IPS-18a (cell line): ENCODE data around the gene PIK3CD.
A peak's percentile ranks its signal among the peaks of the same experiment; 100 is the strongest.
"Not testable (repeated sequence)": the region's sequence is repeated elsewhere in the genome, so short reads cannot be mapped to it uniquely, and the experiment has no call there.

ENCODE experiments used
- H3K27ac ChIP-seq: one replicate; pipeline ENCODE4 v1.5.1; 2013; ENCODE audit warnings: low read length
- H3K27me3 ChIP-seq: one replicate; pipeline ENCODE4 v1.6.1; 2013; ENCODE audit warnings: mild to moderate bottlenecking, low read length; ENCODE audit not compliant: control insufficient read depth, insufficient read depth
- H3K36me3 ChIP-seq: one replicate; pipeline ENCODE4 v1.6.1; 2013; ENCODE audit warnings: low read depth, low read length; ENCODE audit not compliant: control insufficient read depth
- H3K4me1 ChIP-seq: one replicate; pipeline ENCODE4 v1.6.1; 2013; ENCODE audit warnings: low read depth, low read length; ENCODE audit not compliant: control insufficient read depth
- H3K4me3 ChIP-seq: one replicate; pipeline ENCODE4 v1.5.1; 2013; ENCODE audit warnings: low read length
- H3K9ac ChIP-seq: one replicate; pipeline ENCODE4 v1.6.1; 2013; ENCODE audit warnings: mild to moderate bottlenecking, low read length, moderate library complexity
- H3K9me3 ChIP-seq: one replicate; pipeline ENCODE4 v1.6.1; 2013; ENCODE audit warnings: low read depth, low read length; ENCODE audit not compliant: control insufficient read depth

PIK3CD gene

DNA sequence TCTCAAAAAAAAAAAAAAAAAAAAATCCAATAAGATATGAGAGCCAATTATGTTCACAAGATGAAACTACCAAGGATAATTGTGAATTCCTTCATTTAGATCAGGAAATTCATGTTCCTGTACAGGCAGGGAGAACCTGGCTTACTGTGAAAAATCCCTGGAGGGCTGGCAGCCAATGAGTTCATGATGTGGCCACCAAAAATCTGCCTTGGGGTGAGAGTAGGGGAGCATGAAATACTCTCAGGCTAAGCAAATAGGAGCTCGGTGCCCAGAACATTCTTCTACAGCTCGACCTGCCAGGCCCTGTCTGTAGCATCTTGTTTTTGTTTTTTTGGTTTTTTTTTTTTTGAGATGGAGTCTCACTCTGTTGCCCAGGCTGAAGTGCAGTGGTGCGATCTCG is 50.1 kb downstream of the PIK3CD start:
- Histone ChIP-seq H3K4me3 (no peak overlapping the region), H3K27me3 (no peaks in the 10 kb centered on the region), H3K27ac (no peak overlapping the region), H3K9me3 (no peaks in the 10 kb centered on the region), H3K9ac (no peak overlapping the region), H3K36me3 (no peaks in the 10 kb centered on the region), H3K4me1 (no peaks in the 10 kb centered on the region)

DNA sequence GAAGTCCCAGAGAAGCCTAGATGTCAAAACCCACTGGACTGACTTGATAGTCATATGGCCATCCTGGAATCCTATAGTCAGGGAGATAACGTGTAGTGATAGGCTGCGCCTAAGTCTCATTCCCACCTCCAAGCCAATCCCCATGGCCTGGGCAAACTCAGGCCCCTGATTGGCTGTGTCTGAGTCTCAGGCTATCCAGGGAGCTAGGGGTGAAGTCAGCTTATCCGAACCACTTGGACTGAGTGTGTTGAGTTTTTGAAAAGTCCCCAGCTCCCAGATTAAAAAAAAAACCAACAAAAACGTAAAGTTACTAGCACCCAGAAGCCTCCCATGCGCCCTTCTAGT is 51.6 kb downstream of the PIK3CD start:
- Histone ChIP-seq H3K4me3 (no peak overlapping the region), H3K4me1 (no peaks in the 10 kb centered on the region), H3K27me3 (no peaks in the 10 kb centered on the region), H3K9me3 (no peaks in the 10 kb centered on the region), H3K27ac (no peak overlapping the region), H3K36me3 (no peaks in the 10 kb centered on the region), H3K9ac (no peak overlapping the region)

DNA sequence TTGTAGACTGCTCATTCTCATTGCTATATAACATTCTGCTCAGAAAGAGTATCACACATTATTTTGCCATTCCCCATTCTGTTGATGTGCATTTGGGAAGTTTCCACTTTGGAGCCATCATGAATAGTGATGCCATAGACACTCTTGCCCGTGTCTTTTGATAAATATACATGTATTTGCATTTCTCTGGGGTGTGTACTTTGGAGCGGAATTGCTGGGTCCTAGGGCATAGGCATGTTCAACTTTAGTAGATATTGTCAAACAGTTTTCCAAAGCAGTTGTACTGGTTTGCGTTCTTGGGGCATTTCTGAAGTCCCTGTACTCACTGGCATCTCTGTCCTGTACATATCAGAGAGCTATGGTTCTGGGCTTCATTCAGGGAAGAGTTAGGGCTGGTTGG is 52.1 kb downstream of the PIK3CD start:
- Histone ChIP-seq H3K9ac (no peak overlapping the region), H3K9me3 (no peaks in the 10 kb centered on the region), H3K4me1 (no peaks in the 10 kb centered on the region), H3K36me3 (no peaks in the 10 kb centered on the region), H3K4me3 (no peak overlapping the region), H3K27ac (no peak overlapping the region), H3K27me3 (no peaks in the 10 kb centered on the region)

DNA sequence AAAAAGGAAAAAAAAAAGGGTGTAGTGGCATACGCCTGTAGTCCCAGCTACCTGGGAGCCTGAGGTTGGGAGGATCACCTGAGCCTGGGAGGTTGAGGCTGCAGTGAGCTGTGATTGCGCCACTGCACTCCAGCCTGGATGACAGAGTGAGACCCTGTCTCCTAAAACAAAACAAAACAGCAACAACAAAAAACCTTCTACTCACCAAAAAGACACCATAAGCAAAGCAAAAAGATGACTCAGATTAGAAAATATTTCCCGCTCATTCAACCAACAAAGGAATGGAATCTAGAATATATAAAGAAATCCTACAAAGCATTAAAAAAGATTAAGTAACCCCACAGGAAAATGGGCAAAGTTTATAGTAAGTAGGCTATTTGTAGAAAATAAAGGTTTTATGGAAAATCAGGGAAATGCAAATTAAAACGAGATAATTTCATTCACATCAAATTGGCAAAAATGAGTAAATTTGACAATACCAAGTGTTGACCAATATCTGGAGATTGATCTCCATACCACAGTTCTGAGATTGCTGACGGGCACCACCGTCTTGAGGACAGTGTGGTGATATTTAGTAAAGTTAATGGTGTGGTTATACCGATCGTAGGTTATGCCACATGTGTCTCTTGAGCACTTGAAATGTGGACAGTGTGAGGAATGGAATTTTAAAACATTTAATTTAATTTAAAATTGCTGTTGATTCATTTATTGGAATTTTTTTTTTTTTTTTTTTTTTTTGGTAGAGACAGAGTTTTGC is 54.0 kb downstream of the PIK3CD start:
- H3K9me3 ChIP-seq, result no peaks in the 10 kb centered on the region
- no peak overlapping the region for H3K27ac ChIP-seq
- no peaks in the 10 kb centered on the region for H3K4me1 ChIP-seq
- no peaks in the 10 kb centered on the region for H3K36me3 ChIP-seq
- no peak overlapping the region for H3K4me3 ChIP-seq
- H3K9ac ChIP-seq, result no peak overlapping the region
- no peaks in the 10 kb centered on the region for H3K27me3 ChIP-seq

DNA sequence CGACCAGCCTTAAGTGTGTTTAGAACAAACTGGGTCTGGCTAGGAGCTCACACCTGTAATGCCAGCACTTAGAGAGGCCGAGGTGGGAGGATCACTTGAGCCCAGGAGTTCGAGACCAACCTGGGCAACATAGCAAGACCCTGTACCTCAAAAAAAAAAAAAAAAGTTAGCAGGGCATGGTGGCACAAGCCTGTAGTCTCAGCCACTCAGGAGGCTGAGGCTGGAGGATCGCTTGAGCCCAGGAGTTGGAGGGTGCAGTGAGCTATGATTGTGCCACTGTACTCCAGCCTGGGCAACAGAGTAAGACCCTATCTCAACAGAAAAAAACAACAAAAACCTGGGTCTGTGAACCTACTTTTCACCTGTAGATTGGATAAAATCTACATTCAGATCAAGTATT is 54.6 kb downstream of the PIK3CD start:
- no peak overlapping the region for H3K27ac ChIP-seq
- H3K9me3 ChIP-seq, result no peaks in the 10 kb centered on the region
- H3K27me3 ChIP-seq, result no peaks in the 10 kb centered on the region
- H3K9ac ChIP-seq, result no peak overlapping the region
- H3K4me3 ChIP-seq, result no peak overlapping the region
- no peaks in the 10 kb centered on the region for H3K36me3 ChIP-seq
- H3K4me1 ChIP-seq, result no peaks in the 10 kb centered on the region

DNA sequence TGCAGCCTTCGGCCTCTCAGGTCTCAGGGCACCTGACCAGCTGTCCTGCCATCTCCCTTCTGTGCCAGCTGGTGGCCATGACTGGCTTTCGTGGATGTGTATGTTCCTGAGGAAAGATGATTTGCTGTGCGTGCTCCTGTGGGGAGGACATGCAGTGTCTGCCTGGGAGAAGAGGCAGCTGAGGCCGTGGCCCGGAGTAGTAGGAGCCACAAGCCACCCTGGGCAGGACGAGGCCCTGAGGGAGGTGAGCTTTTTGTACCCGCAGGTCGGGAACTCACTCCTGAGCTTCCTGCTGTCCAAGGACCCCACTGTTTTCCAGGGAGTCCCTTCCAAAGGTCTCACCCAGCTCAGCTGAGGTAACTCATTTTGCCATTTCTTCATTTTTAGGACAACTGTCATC is 58.5 kb downstream of the PIK3CD start:
- Histone ChIP-seq H3K4me3 (no peak overlapping the region), H3K9ac (no peak overlapping the region), H3K27ac (no peak overlapping the region), H3K27me3 (no peaks in the 10 kb centered on the region), H3K9me3 (no peaks in the 10 kb centered on the region), H3K4me1 (peaks cover 3% of the 10 kb centered on the region), H3K36me3 (no peaks in the 10 kb centered on the region)

DNA sequence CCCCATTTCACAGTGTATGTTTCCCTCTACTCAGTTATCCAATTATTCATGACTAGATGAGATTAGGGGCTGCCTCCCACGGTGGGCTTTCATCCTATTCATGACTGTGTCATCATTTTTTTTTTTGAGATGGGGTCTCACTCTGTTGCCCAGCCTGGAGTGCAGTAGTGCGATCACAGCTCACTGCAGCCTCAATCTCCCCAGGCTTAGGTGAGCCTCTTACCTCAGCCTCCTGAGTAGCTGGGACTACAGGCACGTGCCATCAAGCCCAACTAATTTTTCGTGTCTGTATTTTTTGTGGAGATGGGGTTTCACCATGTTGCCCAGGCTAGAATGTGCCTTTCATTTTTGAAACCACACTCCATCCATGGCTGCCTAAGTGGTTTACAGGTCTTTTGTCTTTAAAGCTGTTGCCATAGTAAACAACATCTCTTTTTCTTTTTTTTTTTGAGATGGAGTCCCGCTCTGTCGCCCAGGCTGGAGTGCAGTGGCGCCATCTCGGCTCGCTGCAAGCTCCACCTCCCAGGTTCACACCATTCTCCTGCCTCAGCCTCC is 60.0 kb downstream of the PIK3CD start:
- no peaks in the 10 kb centered on the region for H3K9me3 ChIP-seq
- no peaks in the 10 kb centered on the region for H3K36me3 ChIP-seq
- H3K27me3 ChIP-seq, result no peaks in the 10 kb centered on the region
- H3K27ac ChIP-seq, result no peak overlapping the region
- no peak overlapping the region for H3K4me3 ChIP-seq
- H3K9ac ChIP-seq, result no peak overlapping the region
- H3K4me1 ChIP-seq, result peaks cover 13% of the 10 kb centered on the region

DNA sequence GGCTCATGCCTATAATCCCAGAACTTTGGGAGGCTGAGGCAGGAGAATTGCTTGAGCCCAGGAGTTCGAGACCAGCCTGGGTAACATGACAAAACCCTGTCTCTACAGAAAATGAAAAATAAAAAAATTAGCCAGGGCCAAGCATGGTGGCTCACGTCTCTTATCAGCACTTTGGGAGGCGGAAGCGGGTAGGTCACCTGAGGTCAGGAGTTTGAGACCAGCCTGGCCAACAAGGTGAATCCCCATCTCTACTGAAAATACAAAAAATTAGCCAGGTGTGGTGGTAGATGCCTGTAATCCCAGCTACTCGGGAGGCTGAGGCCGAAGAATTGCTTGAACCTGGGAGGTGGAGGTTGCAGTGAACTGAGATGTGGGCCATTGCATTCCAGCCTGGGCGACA is 61.2 kb downstream of the PIK3CD start:
- H3K27ac ChIP-seq, H3K9me3 ChIP-seq, H3K9ac ChIP-seq, H3K36me3 ChIP-seq, H3K4me3 ChIP-seq, H3K27me3 ChIP-seq: not testable (repeated sequence)
- peaks cover 17% of the 10 kb centered on the region for H3K4me1 ChIP-seq

DNA sequence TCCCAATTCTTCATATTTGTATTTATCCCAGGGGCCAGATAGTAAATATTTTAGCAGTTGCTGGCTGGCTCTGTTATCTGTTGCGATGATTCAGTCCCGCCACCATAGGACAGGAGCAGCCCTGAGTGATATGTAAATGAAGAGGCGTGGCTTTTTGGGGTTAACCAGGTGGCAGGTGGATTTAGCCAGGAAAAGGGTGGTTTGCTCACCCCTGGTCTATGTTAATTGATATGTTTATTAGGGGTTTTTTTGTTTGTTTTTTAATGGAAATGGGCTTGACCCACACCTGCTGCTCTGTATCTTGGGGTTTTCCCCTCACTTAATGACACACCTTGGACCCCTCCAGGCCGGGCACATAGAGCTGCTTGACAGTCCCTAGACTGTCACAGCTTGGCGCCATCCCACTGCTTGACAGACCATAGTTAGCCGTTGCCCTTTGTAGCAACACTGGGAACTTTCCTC is 62.8 kb downstream of the PIK3CD start:
- Histone ChIP-seq H3K27ac (peak overlapping the region; percentile 50), H3K36me3 (no peaks in the 10 kb centered on the region), H3K9me3 (no peaks in the 10 kb centered on the region), H3K4me1 (peaks cover 21% of the 10 kb centered on the region), H3K4me3 (no peak overlapping the region), H3K27me3 (no peaks in the 10 kb centered on the region), H3K9ac (no peak overlapping the region)

DNA sequence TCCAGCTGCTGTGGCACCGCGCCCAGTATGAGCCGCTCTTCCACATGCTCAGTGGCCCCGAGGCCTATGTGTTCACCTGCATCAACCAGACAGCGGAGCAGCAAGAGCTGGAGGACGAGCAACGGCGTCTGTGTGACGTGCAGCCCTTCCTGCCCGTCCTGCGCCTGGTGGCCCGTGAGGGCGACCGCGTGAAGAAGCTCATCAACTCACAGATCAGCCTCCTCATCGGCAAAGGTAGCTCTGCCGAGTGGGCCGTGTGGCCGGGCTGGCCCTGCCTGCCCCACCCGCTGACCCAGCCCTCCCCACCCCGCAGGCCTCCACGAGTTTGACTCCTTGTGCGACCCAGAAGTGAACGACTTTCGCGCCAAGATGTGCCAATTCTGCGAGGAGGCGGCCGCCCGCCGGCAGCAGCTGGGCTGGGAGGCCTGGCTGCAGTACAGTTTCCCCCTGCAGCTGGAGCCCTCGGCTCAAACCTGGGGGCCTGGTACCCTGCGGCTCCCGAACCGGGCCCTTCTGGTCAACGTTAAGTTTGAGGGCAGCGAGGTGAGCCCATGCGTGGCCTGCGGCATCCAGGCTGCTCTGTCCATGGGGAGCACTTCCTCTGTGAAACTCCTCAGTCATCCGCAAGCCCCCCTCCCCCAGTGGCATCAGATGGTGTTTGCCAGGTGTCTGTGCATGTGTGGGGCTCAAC is 64.2 kb downstream of the PIK3CD start:
- Histone ChIP-seq H3K4me3 (no peak overlapping the region), H3K9ac (no peak overlapping the region)

DNA sequence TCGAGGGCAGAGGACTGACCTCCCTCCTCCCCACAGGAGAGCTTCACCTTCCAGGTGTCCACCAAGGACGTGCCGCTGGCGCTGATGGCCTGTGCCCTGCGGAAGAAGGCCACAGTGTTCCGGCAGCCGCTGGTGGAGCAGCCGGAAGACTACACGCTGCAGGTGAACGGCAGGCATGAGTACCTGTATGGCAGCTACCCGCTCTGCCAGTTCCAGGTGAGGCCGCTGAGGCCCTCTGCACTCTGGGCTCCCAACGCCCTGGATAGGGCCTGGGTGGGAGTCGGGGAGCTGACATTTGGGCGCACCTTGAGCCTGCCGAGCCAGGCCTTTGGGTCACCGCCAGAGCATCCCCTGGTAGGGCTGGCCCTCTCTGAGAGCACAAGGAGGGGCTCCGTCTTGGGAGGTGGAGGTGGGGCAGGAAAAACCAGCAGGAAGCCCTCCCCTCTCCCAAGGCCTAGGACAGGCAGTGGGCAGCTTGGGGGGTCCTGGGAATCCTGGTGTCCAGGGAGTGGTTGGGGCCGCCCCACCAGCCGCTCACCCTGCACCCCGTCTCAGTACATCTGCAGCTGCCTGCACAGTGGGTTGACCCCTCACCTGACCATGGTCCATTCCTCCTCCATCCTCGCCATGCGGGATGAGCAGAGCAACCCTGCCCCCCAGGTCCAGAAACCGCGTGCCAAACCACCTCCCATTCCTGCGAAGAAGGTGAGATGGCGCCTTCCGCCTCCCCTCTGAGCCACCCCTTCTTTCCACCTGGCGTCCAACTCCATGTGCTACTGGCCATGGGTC is 65.1 kb downstream of the PIK3CD start:
- Histone ChIP-seq H3K9ac (no peak overlapping the region), H3K27ac (no peak overlapping the region), H3K4me1 (peaks cover 23% of the 10 kb centered on the region), H3K4me3 (no peak overlapping the region), H3K27me3 (no peaks in the 10 kb centered on the region), H3K36me3 (no peaks in the 10 kb centered on the region), H3K9me3 (no peaks in the 10 kb centered on the region)

More for the DNA sequence above, 64.2 kb downstream of the PIK3CD start:
- Histone ChIP-seq H3K4me1 (peaks cover 21% of the 10 kb centered on the region), H3K27ac (peak overlapping the region; percentile 30), H3K9me3 (no peaks in the 10 kb centered on the region), H3K27me3 (no peaks in the 10 kb centered on the region), H3K36me3 (no peaks in the 10 kb centered on the region)
